Liver (tissue), 9 donors: ENCODE data around the gene DRD4. TPM values are rescaled to one million over a fixed set of nuclear protein-coding genes. Genes with fewer than 3 reads are reported as not detected.

Experiments used
- DNase-seq: peaks from one replicate; pipeline ENCODE4 v3.0.0-alpha.2; 2017; ENCODE audit warnings: low spot score
- H3K27ac ChIP-seq, 2 donors: one replicate each; pipeline ENCODE4 v1.7.0; 2013; ENCODE audit warnings: inconsistent platforms in 2 of 2, low read length in 2 of 2, control low read depth in 1 of 2, low read depth in 1 of 2, mild to moderate bottlenecking in 1 of 2
- H3K27me3 ChIP-seq, 4 donors: one replicate each; pipeline versions ENCODE4 v1.6.1 to v1.7.0; 2013; ENCODE audit warnings: low read length in 3 of 4, inconsistent platforms in 1 of 4, mild to moderate bottlenecking in 1 of 4, moderate library complexity in 1 of 4; ENCODE audit not compliant: control insufficient read depth in 4 of 4, insufficient read depth in 4 of 4
- H3K36me3 ChIP-seq, 4 donors: one replicate each; pipeline versions ENCODE4 v1.6.1 to v1.7.0; 2013; ENCODE audit warnings: low read length in 3 of 4, mild to moderate bottlenecking in 3 of 4, low read depth in 1 of 4, moderate library complexity in 1 of 4; ENCODE audit not compliant: control insufficient read depth in 4 of 4, insufficient read depth in 3 of 4
- H3K4me1 ChIP-seq, 4 donors: one replicate each; pipeline versions ENCODE4 v1.6.1 to v1.7.0; 2013; ENCODE audit warnings: low read length in 3 of 4, mild to moderate bottlenecking in 3 of 4, moderate library complexity in 1 of 4; ENCODE audit not compliant: control insufficient read depth in 4 of 4, insufficient read depth in 4 of 4
- H3K4me3 ChIP-seq, 3 donors: one replicate each; pipeline versions ENCODE4 v1.6.1 to v1.7.0; 2013; ENCODE audit warnings: low read length in 3 of 3, control low read depth in 1 of 3, low read depth in 1 of 3, mild to moderate bottlenecking in 1 of 3
- H3K9ac ChIP-seq, 2 donors: one replicate each; pipeline ENCODE4 v1.7.0; 2013; ENCODE audit warnings: low read length in 2 of 2, mild to moderate bottlenecking in 2 of 2, moderate library complexity in 2 of 2, control low read depth in 1 of 2, low read depth in 1 of 2
- H3K9me3 ChIP-seq, 4 donors: one replicate each; pipeline versions ENCODE4 v1.6.1 to v1.7.0; 2013; ENCODE audit warnings: low read length in 3 of 4; ENCODE audit not compliant: control insufficient read depth in 4 of 4
- CTCF ChIP-seq: fragments of 150-350 bp; IDR thresholded peaks from 2 replicates; pipeline ENCODE4 v1.5.1; 2017; ENCODE audit warnings: improper control_type of control experiment, low read depth, low read length; ENCODE audit not compliant: missing input control
- EGR1 ChIP-seq, 2 donors: IDR thresholded peaks; 2 replicates each; pipeline ENCODE4 v1.6.1; 2016 to 2018; ENCODE audit warnings: antibody characterized with exemption in 2 of 2, low read depth in 2 of 2
- FOXA1 ChIP-seq: IDR thresholded peaks from 2 replicates; pipeline ENCODE4 v1.6.1; 2016; ENCODE audit warnings: antibody characterized with exemption
- FOXA2 ChIP-seq: IDR thresholded peaks from 2 replicates; pipeline ENCODE4 v1.6.1; 2016; ENCODE audit warnings: antibody characterized with exemption
- GABPA ChIP-seq, 2 donors: IDR thresholded peaks in 1 of 2; conservative IDR thresholded peaks in 1 of 2; 2 replicates each; pipeline ENCODE4 v1.6.1; 2016; ENCODE audit warnings: antibody characterized with exemption in 2 of 2, mild to moderate bottlenecking in 1 of 2, moderate library complexity in 1 of 2
- HNF4A ChIP-seq, 2 donors: conservative IDR thresholded peaks; 2 replicates each; pipeline ENCODE4 v1.6.1; 2016; ENCODE audit warnings: antibody characterized with exemption in 2 of 2, mild to moderate bottlenecking in 2 of 2
- HNF4G ChIP-seq: IDR thresholded peaks from 2 replicates; pipeline ENCODE4 v1.6.1; 2016; ENCODE audit warnings: antibody characterized with exemption
- JUND ChIP-seq, 2 donors: IDR thresholded peaks; 2 replicates each; pipeline ENCODE4 v1.6.1; 2016; ENCODE audit warnings: antibody characterized with exemption in 2 of 2
- NR2F2 ChIP-seq: IDR thresholded peaks from 2 replicates; pipeline ENCODE4 v1.6.1; 2016; ENCODE audit warnings: antibody characterized with exemption
- RAD21 ChIP-seq, 2 donors: IDR thresholded peaks; 2 replicates each; pipeline ENCODE4 v1.6.1; 2016; ENCODE audit warnings: antibody characterized with exemption in 2 of 2, mild to moderate bottlenecking in 2 of 2
- REST ChIP-seq: IDR thresholded peaks from 2 replicates; pipeline ENCODE4 v1.6.1; 2016; ENCODE audit warnings: antibody characterized with exemption, mild to moderate bottlenecking
- RXRA ChIP-seq, 2 donors: IDR thresholded peaks; 2 replicates each; pipeline ENCODE4 v1.6.1; 2017 to 2018; ENCODE audit warnings: antibody characterized with exemption in 2 of 2, mild to moderate bottlenecking in 1 of 2
- SP1 ChIP-seq: IDR thresholded peaks from 2 replicates; pipeline ENCODE4 v1.6.1; 2018; ENCODE audit warnings: antibody characterized with exemption, mild to moderate bottlenecking
- TAF1 ChIP-seq: conservative IDR thresholded peaks from 2 replicates; pipeline ENCODE4 v1.6.1; 2016; ENCODE audit warnings: antibody characterized with exemption, mild to moderate bottlenecking
- YY1 ChIP-seq: IDR thresholded peaks from 2 replicates; pipeline ENCODE4 v1.6.1; 2016; ENCODE audit warnings: antibody characterized with exemption, mild to moderate bottlenecking
- WGBS: extraction: QIAGEN DNeasy Blood & Tissue Kit; methylation state at CpG from one replicate; pipeline ENCODE4 v1.1.7; 2013; 5-methylcytosine and 5-hydroxymethylcytosine counted together
- polyA plus RNA-seq, 2 donors: library from polyadenylated mRNA; stranded (reverse) in 1 of 2; unstranded in 1 of 2; fragments of 200-250 nt in 1 of 2; fragments of >200 nt in 1 of 2; fragmentation: Nextera tagmentation in 1 of 2; extraction: Ambion mirVana in 1 of 2; gene quantifications; one replicate each; pipeline versions ENCODE4 v1.2.1 to v1.2.3, GENCODE V29; 2013 to 2015
- total RNA-seq, 2 donors: library from RNA; depleted of rRNA; stranded (reverse); fragments of >200 nt; gene quantifications; one replicate each; pipeline ENCODE4 v1.2.3, GENCODE V29; 2014
- TF ChIP-seq, protein P1 (sequence below): IDR thresholded peaks from 2 replicates; pipeline ENCODE4 v1.6.1; 2016; ENCODE audit warnings: antibody characterized with exemption
- TF ChIP-seq, protein P2 (sequence below): IDR thresholded peaks from 2 replicates; pipeline ENCODE4 v1.6.1; 2016; ENCODE audit warnings: antibody characterized with exemption
- donor health status: healthy.
- donor health status: healthy.
- donor health status: healthy.
- donor health status: healthy.
- donor health status: healthy.

DRD4 gene
- total and polyA plus RNA-seq, 4 donors = not detected

GRCh38 chr11:596374-596773, 40.7 kb upstream of the DRD4 start:
- no peaks in the 10 kb centered on the region for H3K4me1 ChIP-seq
- DNase-seq = no peak
- H3K36me3 ChIP-seq = peaks cover 27 to 79% (median 49%) of the 10 kb centered on the region in 4 donors
- TF ChIP-seq TAF1 (no peak), RXRA (IDR thresholded peaks at IDR 0.05) (no peak), EGR1 (IDR thresholded peaks at IDR 0.05; ENCODE audit: low read depth in 2 of 2) (no peak), GABPA (IDR thresholded peaks at IDR 0.05 in 1 of 2, conservative IDR thresholded peaks at IDR 0.05 in 1 of 2) (no peak), JUND (IDR thresholded peaks at IDR 0.05) (no peak), NR2F2 (no peak), HNF4G (no peak), YY1 (no peak), HNF4A (conservative IDR thresholded peaks at IDR 0.05) (no peak), FOXA1 (no peak), SP1 (no peak), RAD21 (IDR thresholded peaks at IDR 0.05) (no peak), FOXA2 (no peak)
- TF ChIP-seq, protein P1, sequence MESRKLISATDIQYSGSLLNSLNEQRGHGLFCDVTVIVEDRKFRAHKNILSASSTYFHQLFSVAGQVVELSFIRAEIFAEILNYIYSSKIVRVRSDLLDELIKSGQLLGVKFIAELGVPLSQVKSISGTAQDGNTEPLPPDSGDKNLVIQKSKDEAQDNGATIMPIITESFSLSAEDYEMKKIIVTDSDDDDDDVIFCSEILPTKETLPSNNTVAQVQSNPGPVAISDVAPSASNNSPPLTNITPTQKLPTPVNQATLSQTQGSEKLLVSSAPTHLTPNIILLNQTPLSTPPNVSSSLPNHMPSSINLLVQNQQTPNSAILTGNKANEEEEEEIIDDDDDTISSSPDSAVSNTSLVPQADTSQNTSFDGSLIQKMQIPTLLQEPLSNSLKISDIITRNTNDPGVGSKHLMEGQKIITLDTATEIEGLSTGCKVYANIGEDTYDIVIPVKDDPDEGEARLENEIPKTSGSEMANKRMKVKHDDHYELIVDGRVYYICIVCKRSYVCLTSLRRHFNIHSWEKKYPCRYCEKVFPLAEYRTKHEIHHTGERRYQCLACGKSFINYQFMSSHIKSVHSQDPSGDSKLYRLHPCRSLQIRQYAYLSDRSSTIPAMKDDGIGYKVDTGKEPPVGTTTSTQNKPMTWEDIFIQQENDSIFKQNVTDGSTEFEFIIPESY = no peak
- TF ChIP-seq, protein P2, sequence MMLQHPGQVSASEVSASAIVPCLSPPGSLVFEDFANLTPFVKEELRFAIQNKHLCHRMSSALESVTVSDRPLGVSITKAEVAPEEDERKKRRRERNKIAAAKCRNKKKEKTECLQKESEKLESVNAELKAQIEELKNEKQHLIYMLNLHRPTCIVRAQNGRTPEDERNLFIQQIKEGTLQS = no peak
- no peaks in the 10 kb centered on the region for H3K27me3 ChIP-seq
- 90% methylated on average over 10 of the region's 10 CpGs for WGBS
- no peak overlapping the region for H3K4me3 ChIP-seq
- H3K9me3 ChIP-seq = no peaks in the 10 kb centered on the region
- no peak overlapping the region for H3K9ac ChIP-seq
- no peak overlapping the region for H3K27ac ChIP-seq

DNA sequence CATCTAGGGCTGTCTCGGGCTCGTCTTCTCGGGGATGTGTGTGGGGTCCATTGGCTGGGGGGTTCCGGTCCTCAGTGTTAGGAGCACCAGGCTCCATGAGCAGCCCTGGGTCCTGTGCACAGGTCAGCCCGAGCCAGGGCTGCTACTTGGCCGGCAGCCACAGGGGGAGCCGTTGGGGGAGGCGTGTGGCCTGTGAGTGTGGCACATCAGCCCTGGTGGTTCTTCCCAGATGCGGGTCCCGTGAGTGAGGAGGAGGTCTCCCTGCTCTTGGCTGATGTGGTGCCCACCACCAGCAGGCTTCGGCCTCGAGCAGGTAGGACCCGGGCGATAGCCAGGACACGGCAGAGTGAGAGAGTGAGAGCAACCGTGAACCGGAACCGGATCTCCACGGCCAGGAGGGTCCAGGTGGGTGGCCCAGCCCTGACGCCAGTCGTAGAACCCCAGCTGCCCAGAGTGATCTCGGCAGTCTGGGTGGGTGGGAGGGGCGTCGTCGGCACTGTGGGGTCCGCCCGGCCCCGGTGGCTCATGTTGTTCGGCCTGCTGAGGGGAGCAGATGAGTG, 39.8 kb upstream of the DRD4 start:
- Histone ChIP-seq H3K4me3 (no peak overlapping the region), H3K4me1 (peaks cover 0 to 2% (median 0%) of the 10 kb centered on the region in 4 donors), H3K36me3 (peaks cover 29 to 82% (median 53%) of the 10 kb centered on the region in 4 donors), H3K27ac (no peak overlapping the region), H3K27me3 (no peaks in the 10 kb centered on the region), H3K9me3 (no peaks in the 10 kb centered on the region), H3K9ac (no peak overlapping the region)
- TF ChIP-seq NR2F2 = no peak
- TF ChIP-seq TAF1 = no peak
- TF ChIP-seq REST = no peak
- TF ChIP-seq FOXA2 = no peak
- TF ChIP-seq RXRA (IDR thresholded peaks at IDR 0.05) = no peak
- TF ChIP-seq, protein P1 = no peak
- no peak for TF ChIP-seq CTCF
- TF ChIP-seq HNF4G = no peak
- no peak for TF ChIP-seq JUND (IDR thresholded peaks at IDR 0.05)
- TF ChIP-seq RAD21 (IDR thresholded peaks at IDR 0.05) = no peak
- TF ChIP-seq EGR1 (IDR thresholded peaks at IDR 0.05; ENCODE audit: low read depth in 2 of 2) = no peak
- no peak for TF ChIP-seq HNF4A (conservative IDR thresholded peaks at IDR 0.05)
- TF ChIP-seq, protein P2 = no peak
- no peak for DNase-seq
- WGBS = 93% methylated on average over 29 of the region's 29 CpGs
